ENCODE data around the gene CCR9. TPM values are rescaled to one million over a fixed set of nuclear protein-coding genes. Genes with fewer than 3 reads are reported as not detected.

The CCR9 gene
- total and polyA plus RNA-seq, 10 of the 15 experiments (the other 5 are each of a cell fraction or from before 2014, with no cell fraction given) = 0.05 to 3.9 (median 2.4) TPM

DNA sequence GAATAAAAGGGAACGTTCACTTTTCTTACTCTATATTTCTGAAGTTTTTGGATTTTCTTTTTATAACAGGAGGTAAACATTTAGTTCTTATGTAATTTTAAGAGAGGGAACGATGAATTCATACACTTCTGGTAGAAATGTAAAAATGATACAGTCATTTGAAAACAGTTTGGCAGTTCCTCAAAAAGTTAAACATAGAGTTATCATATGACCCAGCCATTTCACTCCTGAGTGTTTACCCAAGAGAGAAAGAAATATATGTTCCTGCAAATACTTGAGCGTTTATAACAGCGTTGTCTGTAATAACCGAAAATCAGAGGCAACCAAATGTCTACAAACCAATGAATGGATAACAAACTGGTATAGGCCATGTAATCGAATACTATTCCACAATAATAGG, 20.8 kb upstream of the CCR9 start:
- peak overlapping the region; percentile 24 for H3K9ac ChIP-seq (ENCODE audit: control insufficient read depth, insufficient read depth, low read length)
- peak overlapping the region; percentile 90 for H3K27ac ChIP-seq (ENCODE audit: control insufficient read depth, insufficient read depth)
- BruUV-seq (replicated peaks) = no TSS peak
- SMC1A ChIA-PET (ENCODE audit: uncharacterized antibody, unreplicated experiment) = interaction anchor here (0.8 to 9.7 kb wide), 14 partner anchors 11 to 75 kb away, joined by 3 to 166 read pairs (median 6); partner anchors contain the start of genes CCR9 and LZTFL1
- TF ChIP-seq SMAD5 (IDR thresholded peaks at IDR 0.05; ENCODE audit: low read depth) (no peak), RAD21 (IDR thresholded peaks at IDR 0.05; ENCODE audit: insufficient read depth, low read depth, low read length) (0 out of 2 replicates have a peak, but pooled peaks have one; percentile 4), SPI1 (IDR thresholded peaks at IDR 0.05; ENCODE audit: borderline replicate concordance, insufficient read depth, low read depth, low read length) (peak; percentile 81), JUNB (IDR thresholded peaks at IDR 0.05) (peak; percentile 52), ETV6 (conservative IDR thresholded peaks at IDR 0.05 in 1 of 2, IDR thresholded peaks at IDR 0.05 in 1 of 2; ENCODE audit: borderline replicate concordance in 1 of 2, low read depth in 1 of 2) (no peak), SP1 (IDR thresholded peaks at IDR 0.05; ENCODE audit: low read depth, low read length) (no peak), ZBTB33 (IDR thresholded peaks at IDR 0.05) (no peak)
- TF ChIP-seq, protein P1, sequence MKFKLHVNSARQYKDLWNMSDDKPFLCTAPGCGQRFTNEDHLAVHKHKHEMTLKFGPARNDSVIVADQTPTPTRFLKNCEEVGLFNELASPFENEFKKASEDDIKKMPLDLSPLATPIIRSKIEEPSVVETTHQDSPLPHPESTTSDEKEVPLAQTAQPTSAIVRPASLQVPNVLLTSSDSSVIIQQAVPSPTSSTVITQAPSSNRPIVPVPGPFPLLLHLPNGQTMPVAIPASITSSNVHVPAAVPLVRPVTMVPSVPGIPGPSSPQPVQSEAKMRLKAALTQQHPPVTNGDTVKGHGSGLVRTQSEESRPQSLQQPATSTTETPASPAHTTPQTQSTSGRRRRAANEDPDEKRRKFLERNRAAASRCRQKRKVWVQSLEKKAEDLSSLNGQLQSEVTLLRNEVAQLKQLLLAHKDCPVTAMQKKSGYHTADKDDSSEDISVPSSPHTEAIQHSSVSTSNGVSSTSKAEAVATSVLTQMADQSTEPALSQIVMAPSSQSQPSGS (IDR thresholded peaks at IDR 0.05; ENCODE audit: low read length) = 0 out of 2 replicates have a peak, but pooled peaks have one; percentile 4
- POLR2A ChIA-PET = interaction anchor here (1.3 to 5.0 kb wide), 7 partner anchors 9 to 176 kb away, joined by 4 to 95 read pairs (median 15); partner anchors contain the start of gene CCR9
- H3K4me1 ChIP-seq (ENCODE audit: control insufficient read depth, insufficient read depth, low read length) = peaks cover 71% of the 10 kb centered on the region
- no peaks in the 10 kb centered on the region for H3K79me2 ChIP-seq (ENCODE audit: control insufficient read depth, insufficient read depth, low read length)
- H3K27me3 ChIP-seq (replicated peaks in 1 of 2; ENCODE audit: control insufficient read depth in 2 of 2, insufficient read depth in 2 of 2, low read length in 1 of 2) = no peaks in the 10 kb centered on the region; a peak in 2 of 4 replicates
- H2AFZ ChIP-seq (ENCODE audit: control insufficient read depth, low read depth, low read length) = no peak overlapping the region
- no peak overlapping the region for H3K4me3 ChIP-seq
- DNase-seq (ENCODE audit: low read depth, low spot score) (no peak), FAIRE-seq (no peak), ATAC-seq (no peak)
- intact Hi-C loops (cut with micrococcal nuclease; ENCODE audit: unreplicated experiment) (loop anchor here (1.0 to 10.0 kb wide), 3 partner anchors 16 to 271 kb away; partner anchors contain the start of gene LIMD1), in situ Hi-C loops (cut with MboI) (no loop called here)
- 51% methylated on average over 6 of the region's 6 CpGs for WGBS (ENCODE audit: insufficient coverage, insufficient replicate concordance, low lambda C conversion rate, missing lambda C conversion rate)
- RAD21 ChIA-PET (ENCODE audit: unreplicated experiment) = interaction anchor here (1.1 to 5.5 kb wide), 10 partner anchors 9 to 104 kb away, joined by 3 to 169 read pairs (median 15); partner anchors contain the start of gene LZTFL1
- H3K4me2 ChIP-seq (ENCODE audit: control insufficient read depth, insufficient read depth) = peak overlapping the region; percentile 74
- no peaks in the 10 kb centered on the region for H4K20me1 ChIP-seq (ENCODE audit: control insufficient read depth, insufficient read depth)
- H3K36me3 ChIP-seq (ENCODE audit: control insufficient read depth in 2 of 2, insufficient read depth in 2 of 2, low read length in 1 of 2) = no peaks in the 10 kb centered on the region; a peak in 1 of 4 replicates
- peaks cover 7% of the 10 kb centered on the region; the same call in 2 of the 3 replicates for H3K9me3 ChIP-seq (replicated peaks; ENCODE audit: control insufficient read depth, insufficient read depth, low read length)
- CTCF ChIA-PET = interaction anchor here (0.8 to 5.1 kb wide), 12 partner anchors 11 to 214 kb away, joined by 3 to 67 read pairs (median 4); no protein-coding TSS in a partner anchor
